ENCODE measurements around the gene PHF21B.

- TF ChIP-seq CTCF (IDR thresholded peaks at IDR 0.05), result no peak
- TF ChIP-seq POLR2A (IDR thresholded peaks at IDR 0.05), result no peak
These were observed 169.0 kb downstream of the PHF21B start for GRCh38 chr22:44840611-44841322.
